Endothelial cell of umbilical vein (primary cell): ENCODE measurements around the gene HSCB. TPM values are rescaled to one million over a fixed set of nuclear protein-coding genes. Genes with fewer than 3 reads are reported as not detected.

ENCODE experiments used
- BruUV-seq: library from RNA; stranded (reverse); fragments of 400-500 nt; replicated peaks from 2 replicates; lab custom pipeline; 2021; lab: Mats Ljungman, UMichigan
- CTCF ChIA-PET: fragments of 300-600, 350-600 bp; sonication (Branson Sonifier 250); formaldehyde crosslinking; loops from one replicate; lab custom pipeline; 2021; ENCODE audit warnings: antibody characterized with exemption, inconsistent platforms; lab: Charles Lee
- POLR2A ChIA-PET: fragments of 300-600, 350-600 bp; sonication (Branson Sonifier 250); formaldehyde crosslinking; loops from one replicate; lab custom pipeline; 2021; ENCODE audit warnings: antibody characterized with exemption, inconsistent platforms; lab: Charles Lee
- DNase-seq: peaks from one replicate; pipeline ENCODE4 v3.0.0-alpha.2; 2011; ENCODE audit warnings: low read depth, low spot score
- FAIRE-seq: peaks from 2 replicates; lab custom pipeline; 2011; peaks lifted over from hg19 to GRCh38; lab: Jason Lieb, UNC
- H2AFZ ChIP-seq: 2 replicates; pipeline ENCODE4 v1.6.0; 2012; ENCODE audit warnings: low read depth, low read length, control low read depth, inconsistent platforms
- H3K27ac ChIP-seq: 2 replicates; pipeline ENCODE4 v1.5.1; 2011; ENCODE audit warnings: low read depth, mild to moderate bottlenecking, control low read depth, low read length, moderate library complexity; ENCODE audit not compliant: insufficient read depth
- H3K27me3 ChIP-seq, 2 experiments: 2 replicates each; pipeline versions ENCODE4 v1.6.0 to v1.6.1; 2011; ENCODE audit warnings: low read length in 2 of 2, mixed read lengths in 1 of 2; ENCODE audit not compliant: control insufficient read depth in 2 of 2, insufficient read depth in 2 of 2
- H3K36me3 ChIP-seq, 2 experiments: 2 replicates in 1 of 2; 3 replicates in 1 of 2; pipeline ENCODE4 v1.5.1; 2011; ENCODE audit warnings: low read length in 2 of 2, mild to moderate bottlenecking in 1 of 2, moderate library complexity in 1 of 2; ENCODE audit not compliant: control insufficient read depth in 2 of 2, insufficient read depth in 2 of 2; ENCODE audit errors: extremely low read depth in 1 of 2
- H3K4me1 ChIP-seq: 3 replicates; pipeline ENCODE4 v1.5.1; 2011; ENCODE audit warnings: mild to moderate bottlenecking, low read length; ENCODE audit not compliant: control insufficient read depth, insufficient read depth; ENCODE audit errors: extremely low read depth
- H3K4me2 ChIP-seq: 2 replicates; pipeline ENCODE4 v1.6.1; 2011; ENCODE audit warnings: low read length, control low read depth, mixed read lengths; ENCODE audit not compliant: insufficient read depth
- H3K4me3 ChIP-seq, 3 experiments: fragments of 200-600 bp in 1 of 3; sonication (generic), shearing (Covaris generic) in 1 of 3; replicated peaks in 1 of 3; 2 replicates each; pipeline ENCODE4 v1.5.1; 2011 to 2016; ENCODE audit warnings: control low read depth in 3 of 3, low read length in 3 of 3, mild to moderate bottlenecking in 2 of 3, inconsistent platforms in 1 of 3, low read depth in 1 of 3, moderate library complexity in 1 of 3; ENCODE audit not compliant: insufficient read depth in 1 of 3
- H3K79me2 ChIP-seq: 2 replicates; pipeline ENCODE4 v1.6.0; 2012; ENCODE audit warnings: low read length, inconsistent platforms; ENCODE audit not compliant: control insufficient read depth, insufficient read depth
- H3K9ac ChIP-seq: replicated peaks from 2 replicates; pipeline ENCODE3; 2011; ENCODE audit warnings: low read length, control low read depth; ENCODE audit not compliant: insufficient read depth; ENCODE audit errors: extremely low read depth
- H3K9me1 ChIP-seq: replicated peaks from 3 replicates; pipeline ENCODE4 v1.6.0; 2011; ENCODE audit warnings: mild to moderate bottlenecking, low read length; ENCODE audit not compliant: control insufficient read depth, insufficient read depth; ENCODE audit errors: extremely low read depth
- H3K9me3 ChIP-seq: replicated peaks from 2 replicates; pipeline ENCODE4 v1.5.1; 2012; ENCODE audit warnings: low read length, inconsistent platforms; ENCODE audit not compliant: control insufficient read depth, insufficient read depth
- H4K20me1 ChIP-seq: replicated peaks from 2 replicates; pipeline ENCODE3; 2011; ENCODE audit warnings: mild to moderate bottlenecking, low read length; ENCODE audit not compliant: control insufficient read depth, insufficient read depth; ENCODE audit errors: extremely low read depth
- EZH2 ChIP-seq: IDR thresholded peaks from 2 replicates; pipeline ENCODE4 v1.6.1; 2012; ENCODE audit warnings: borderline replicate concordance, low read depth, mild to moderate bottlenecking, moderate library complexity, low read length, inconsistent platforms; ENCODE audit not compliant: severe bottlenecking
- FOS ChIP-seq: IDR thresholded peaks from 2 replicates; pipeline ENCODE4 v1.6.1; 2011; ENCODE audit warnings: mild to moderate bottlenecking, low read length, moderate library complexity, borderline replicate concordance; ENCODE audit not compliant: insufficient read depth
- GATA2 ChIP-seq: IDR thresholded peaks from 2 replicates; pipeline ENCODE4 v1.7.0; 2011; ENCODE audit warnings: low read depth, mild to moderate bottlenecking, moderate library complexity, mixed read lengths, low read length; ENCODE audit not compliant: insufficient read length, insufficient read depth
- JUN ChIP-seq: IDR thresholded peaks from 2 replicates; pipeline ENCODE4 v1.6.1; 2011; ENCODE audit warnings: borderline replicate concordance, low read depth; ENCODE audit not compliant: insufficient read length, insufficient read depth
- MYC ChIP-seq: IDR thresholded peaks from one replicate; pipeline ENCODE4 v1.6.1; 2011; ENCODE audit warnings: mild to moderate bottlenecking, low read depth, low read length
- POLR2A ChIP-seq: IDR thresholded peaks from 2 replicates; pipeline ENCODE4 v1.6.1; 2012; ENCODE audit warnings: low read depth, mild to moderate bottlenecking, control low read depth, low read length
- POLR2AphosphoS5 ChIP-seq: IDR thresholded peaks from 2 replicates; pipeline ENCODE4 v1.6.1; 2012; ENCODE audit warnings: low read depth, mild to moderate bottlenecking, control low read depth, low read length, moderate library complexity; ENCODE audit not compliant: insufficient read depth
- dilution Hi-C: fragments of 300-500 bp; cut with MboI; formaldehyde crosslinking; loops from one replicate; pipeline ENCODE4 v1.15.0; 2019; ENCODE audit warnings: low sequenced_read_pairs; ENCODE audit not compliant: extremely low pct_ligation_motif_present
- intact Hi-C: fragments of 100-400 bp; cut with micrococcal nuclease; formaldehyde crosslinking; loops from one replicate; pipeline ENCODE4 v1.10.0; 2022
- polyA plus RNA-seq, 4 experiments: library from polyadenylated mRNA; depleted of rRNA in 3 of 4; stranded (reverse) in 3 of 4; unstranded in 1 of 4; fragments of >200 nt; gene quantifications; 2 replicates each; pipeline versions ENCODE4 v1.2.1 to v1.2.3, GENCODE V29; 2011 to 2012; ENCODE audit warnings: missing spikeins in 1 of 4
- total RNA-seq: library from RNA; stranded (reverse); gene quantifications from 2 replicates; pipeline ENCODE4 v1.2.3, GENCODE V29; 2021
- TF ChIP-seq, protein P1 (sequence below), 2 donors: IDR thresholded peaks; 1 replicate in 1 of 2; 2 replicates in 1 of 2; pipeline ENCODE4 v1.5.1; 2011; ENCODE audit warnings: low read length in 2 of 2, mild to moderate bottlenecking in 2 of 2, moderate library complexity in 2 of 2, control low read depth in 1 of 2, inconsistent platforms in 1 of 2, low read depth in 1 of 2; ENCODE audit not compliant: insufficient read depth in 1 of 2; ENCODE audit errors: extremely low read depth in 1 of 2
- TF ChIP-seq, protein P2 (sequence below): IDR thresholded peaks from 2 replicates; pipeline ENCODE4 v1.6.1; 2011; ENCODE audit not compliant: insufficient read depth, insufficient read length

Gene HSCB
- total and polyA plus RNA-seq, 2 donors (not counting 3 experiments of a cell fraction or from before 2014, with no cell fraction given) = 18.4 to 20.3 TPM

DNA sequence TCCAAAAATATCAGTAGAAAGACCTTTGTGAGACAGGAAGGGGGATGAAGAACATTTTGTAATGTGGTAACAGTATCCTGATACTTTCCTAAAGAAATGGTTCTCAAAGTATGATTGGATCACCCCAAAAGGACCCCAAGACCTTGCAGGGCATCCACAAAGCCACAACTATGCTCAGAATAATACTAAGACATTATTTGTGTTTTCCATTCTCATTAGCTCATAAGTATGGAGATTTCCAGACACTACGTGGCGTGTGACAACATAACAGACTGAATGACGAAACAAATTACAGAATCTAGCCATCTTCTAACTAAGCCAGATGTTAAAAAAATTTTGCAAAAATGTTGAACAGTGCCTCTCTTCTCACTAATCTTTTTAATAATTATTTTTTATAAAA lies 25.2 kb upstream of the HSCB start:
- Histone ChIP-seq H3K4me2 (no peak overlapping the region), H3K27me3 (no peaks in the 10 kb centered on the region), H3K9ac (no peak overlapping the region), H2AFZ (no peak overlapping the region), H3K9me3 (no peaks in the 10 kb centered on the region), H3K79me2 (no peaks in the 10 kb centered on the region), H3K9me1 (no peaks in the 10 kb centered on the region), H4K20me1 (no peaks in the 10 kb centered on the region), H3K27ac (no peak overlapping the region), H3K36me3 (peaks cover 0 to 4% of the 10 kb centered on the region in 2 experiments), H3K4me1 (peaks cover 12% of the 10 kb centered on the region), H3K4me3 (no peak overlapping the region)
- no peak for DNase-seq
- dilution Hi-C loops = no loop called here
- ChIA-PET CTCF (no interaction called here), POLR2A (no interaction called here)
- TF ChIP-seq MYC (no peak), EZH2 (no peak), POLR2A (no peak), GATA2 (no peak), POLR2AphosphoS5 (no peak), JUN (no peak), FOS (no peak)
- TF ChIP-seq, protein P1, sequence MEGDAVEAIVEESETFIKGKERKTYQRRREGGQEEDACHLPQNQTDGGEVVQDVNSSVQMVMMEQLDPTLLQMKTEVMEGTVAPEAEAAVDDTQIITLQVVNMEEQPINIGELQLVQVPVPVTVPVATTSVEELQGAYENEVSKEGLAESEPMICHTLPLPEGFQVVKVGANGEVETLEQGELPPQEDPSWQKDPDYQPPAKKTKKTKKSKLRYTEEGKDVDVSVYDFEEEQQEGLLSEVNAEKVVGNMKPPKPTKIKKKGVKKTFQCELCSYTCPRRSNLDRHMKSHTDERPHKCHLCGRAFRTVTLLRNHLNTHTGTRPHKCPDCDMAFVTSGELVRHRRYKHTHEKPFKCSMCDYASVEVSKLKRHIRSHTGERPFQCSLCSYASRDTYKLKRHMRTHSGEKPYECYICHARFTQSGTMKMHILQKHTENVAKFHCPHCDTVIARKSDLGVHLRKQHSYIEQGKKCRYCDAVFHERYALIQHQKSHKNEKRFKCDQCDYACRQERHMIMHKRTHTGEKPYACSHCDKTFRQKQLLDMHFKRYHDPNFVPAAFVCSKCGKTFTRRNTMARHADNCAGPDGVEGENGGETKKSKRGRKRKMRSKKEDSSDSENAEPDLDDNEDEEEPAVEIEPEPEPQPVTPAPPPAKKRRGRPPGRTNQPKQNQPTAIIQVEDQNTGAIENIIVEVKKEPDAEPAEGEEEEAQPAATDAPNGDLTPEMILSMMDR (IDR thresholded peaks at IDR 0.05; ENCODE audit: extremely low read depth in 1 of 2, insufficient read depth in 1 of 2, low read depth in 1 of 2, low read length in 2 of 2) = no peak
- TF ChIP-seq, protein P2, sequence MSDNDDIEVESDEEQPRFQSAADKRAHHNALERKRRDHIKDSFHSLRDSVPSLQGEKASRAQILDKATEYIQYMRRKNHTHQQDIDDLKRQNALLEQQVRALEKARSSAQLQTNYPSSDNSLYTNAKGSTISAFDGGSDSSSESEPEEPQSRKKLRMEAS = no peak
- FAIRE-seq = no peak
- intact Hi-C loops = no loop called here
- no TSS peak for BruUV-seq
